Hindlimb muscle (tissue), 1 donor: ENCODE results near the gene CD300LG. TPM values are rescaled to one million over a fixed set of nuclear protein-coding genes. Genes with fewer than 3 reads are reported as not detected.

Experiments used
- DNase-seq: peaks from one replicate; pipeline ENCODE4 v3.0.0-alpha.2; 2013
- polyA plus RNA-seq: library from polyadenylated mRNA; unstranded; fragments of 120-200 nt; gene quantifications from one replicate; pipeline ENCODE4 v1.2.1, GENCODE V29; 2013; ENCODE audit not compliant: insufficient read length

CD300LG gene
- polyA plus RNA-seq, 1 donor = 3.3 TPM

GRCh38 chr17:43907425-43907981 is 60.5 kb downstream of the CD300LG start, which contains the start of gene MPP2:
TSS of gene MPP2 (minus strand) at chr17:43907536. CDS start at chr17:43904460, 3,076 bp downstream.
- peak; percentile 91 for DNase-seq

DNA sequence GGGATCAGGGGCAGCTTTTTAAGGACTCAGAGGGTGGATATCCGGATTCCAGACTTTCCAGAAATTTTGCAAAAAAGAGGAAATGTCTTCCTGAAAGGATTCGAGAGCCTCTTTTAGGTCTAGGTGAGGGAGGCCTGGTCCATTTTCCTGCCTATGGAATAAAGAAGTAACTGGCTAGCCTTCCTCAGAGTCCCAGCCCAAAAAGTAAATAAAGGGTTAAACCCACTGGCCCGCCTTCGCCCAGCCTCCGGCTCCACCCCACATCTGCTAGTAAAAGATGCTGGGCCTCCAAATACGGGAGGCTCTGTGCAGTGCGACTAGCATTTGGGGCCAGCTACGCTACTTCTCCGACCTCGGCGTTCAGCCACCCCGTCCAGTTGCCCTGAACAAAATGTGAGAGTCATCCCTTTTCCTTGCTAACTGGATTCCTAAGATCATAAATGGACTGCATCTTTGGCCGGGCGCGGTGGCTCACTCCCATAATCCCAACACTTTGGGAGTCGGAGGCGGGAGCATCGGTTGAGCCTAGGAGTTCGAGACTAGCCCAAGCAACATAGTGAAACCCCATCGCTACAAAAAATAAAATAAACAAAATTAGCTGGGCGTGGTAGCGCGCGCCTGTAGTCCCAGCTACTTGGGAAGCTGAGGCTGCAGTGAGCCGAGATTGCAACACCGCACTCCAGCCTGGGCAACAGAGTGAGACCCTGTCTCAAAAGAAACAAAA is 61.2 kb downstream of the CD300LG start:
- DNase-seq = peak; percentile 85

DNA sequence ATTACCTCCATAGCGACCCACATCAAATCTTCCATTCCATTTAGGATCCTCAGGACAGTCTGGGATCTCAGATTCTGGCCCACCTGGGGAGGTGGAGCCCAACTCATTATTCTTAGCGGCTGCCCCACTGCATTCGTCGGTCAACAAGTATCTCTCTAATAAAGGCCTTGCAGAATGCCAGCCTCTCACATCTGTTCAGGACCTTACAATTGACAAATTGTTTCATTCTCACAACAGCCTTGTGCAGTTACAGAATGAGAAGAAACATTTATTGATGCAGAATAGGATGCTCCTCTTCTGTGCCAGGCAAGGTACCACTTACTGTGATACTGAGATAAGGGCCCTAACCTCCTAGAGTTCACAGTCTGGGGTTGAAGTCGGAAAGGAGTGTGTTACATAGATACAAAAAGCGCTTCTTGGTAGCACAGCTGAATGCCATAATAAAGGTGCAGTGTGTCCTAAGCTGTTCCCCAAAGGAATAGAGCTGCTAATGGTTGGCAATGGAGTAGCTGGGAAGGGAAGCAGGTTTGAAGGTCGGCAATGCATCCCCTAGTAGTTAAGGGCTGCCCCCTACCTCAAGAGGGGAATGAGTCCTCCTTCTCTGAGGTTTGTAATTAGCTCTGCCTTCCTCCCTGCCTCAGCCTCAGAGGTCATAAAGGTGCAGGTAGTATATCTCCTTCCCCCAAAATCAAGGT is 62.7 kb downstream of the CD300LG start:
- DNase-seq = no peak

- DNase-seq = no peak
Observed at GRCh38 chr17:43911904-43912303, 64.9 kb downstream of the CD300LG start.

DNA sequence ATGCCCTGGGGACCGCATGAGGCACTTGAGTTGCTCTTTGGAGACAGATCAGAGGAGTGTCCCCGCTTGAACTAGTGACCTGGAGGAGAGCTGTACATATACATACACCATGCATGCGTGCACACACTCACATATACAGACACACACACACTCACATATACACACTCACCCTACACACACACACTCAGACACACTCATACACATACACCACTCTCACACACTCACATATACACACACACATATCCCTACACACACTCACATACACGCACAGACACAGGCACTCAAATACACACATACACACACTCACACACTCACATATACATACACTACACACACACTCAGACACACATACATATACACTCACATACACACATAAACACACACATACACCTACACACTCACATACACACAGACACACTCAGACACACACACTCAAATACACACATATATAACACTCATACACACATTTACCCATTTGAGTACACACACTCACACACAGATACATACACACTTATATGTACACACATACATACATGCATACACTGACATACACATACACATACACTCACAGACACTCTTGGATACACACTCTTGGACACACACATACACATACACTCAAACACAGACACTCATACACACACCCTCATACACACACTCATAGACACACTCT is 65.8 kb downstream of the CD300LG start:
- no peak for DNase-seq

Other genes with a start within 250 kb of the CD300LG start
- 10.1 TPM for gene MEOX1, start 185.3 kb upstream of the CD300LG start, polyA plus RNA-seq
- not detected for gene SOST, start 88.4 kb upstream of the CD300LG start, polyA plus RNA-seq
- gene DUSP3, start 68.2 kb upstream of the CD300LG start, polyA plus RNA-seq = 81.0 TPM
- gene CFAP97D1, start 66.7 kb upstream of the CD300LG start, polyA plus RNA-seq = not detected
- 5.8 TPM for gene MPP3, start 14.0 kb upstream of the CD300LG start, polyA plus RNA-seq
- gene MPP2, start 60.4 kb downstream of the CD300LG start, polyA plus RNA-seq = 2.2 TPM
- gene PPY, start 95.3 kb downstream of the CD300LG start, polyA plus RNA-seq = not detected
- gene PYY, start 106.8 kb downstream of the CD300LG start, polyA plus RNA-seq = not detected
- gene NAGS, start 157.4 kb downstream of the CD300LG start, polyA plus RNA-seq = 0.19 TPM
- gene TMEM101, start 167.8 kb downstream of the CD300LG start, polyA plus RNA-seq = 33.1 TPM
- gene LSM12, start 219.5 kb downstream of the CD300LG start, polyA plus RNA-seq = 23.3 TPM
- 39.3 TPM for gene G6PC3, start 223.6 kb downstream of the CD300LG start, polyA plus RNA-seq